IMR-90 (cell line): ENCODE results near the gene GCG. TPM values are rescaled to one million over a fixed set of nuclear protein-coding genes. Genes with fewer than 3 reads are reported as not detected.

Experiments
- ATAC-seq: fragments of 200-7000 bp; cut with Tn5 transposase; 2 replicates; pipeline ENCODE4 v1.9.1; 2020; ENCODE audit warnings: low read depth, mild to moderate bottlenecking, moderate library complexity
- BruUV-seq: library from RNA; stranded (reverse); fragments of 400-500 nt; replicated peaks from 2 replicates; lab custom pipeline; 2021; lab: Mats Ljungman, UMichigan
- CTCF ChIA-PET: fragments of 300-600 bp; formaldehyde crosslinking; extraction: SDS; loops from one replicate; lab custom pipeline; 2021; ENCODE audit warnings: antibody characterized with exemption; lab: Yijun Ruan, JAX
- POLR2A ChIA-PET: fragments of 300-600 bp; sonication (Branson Sonifier 250); formaldehyde crosslinking; loops from one replicate; lab custom pipeline; 2022; ENCODE audit warnings: antibody characterized with exemption; ENCODE audit not compliant: unreplicated experiment; lab: Charles Lee
- DNase-seq: peaks from one replicate; pipeline ENCODE4 v3.0.0; 2013
- H2AFZ ChIP-seq: replicated peaks from 2 replicates; pipeline ENCODE3; 2013; ENCODE audit warnings: low read length, mild to moderate bottlenecking; ENCODE audit not compliant: poor library complexity
- H2AK5ac ChIP-seq: 2 replicates; pipeline ENCODE4 v1.6.1; 2013; ENCODE audit warnings: low read depth, low read length, inconsistent platforms
- H2AK9ac ChIP-seq: replicated peaks from 2 replicates; pipeline ENCODE3; 2013; ENCODE audit warnings: mild to moderate bottlenecking, low read depth, low read length, moderate library complexity; ENCODE audit not compliant: poor library complexity
- H2BK120ac ChIP-seq: 2 replicates; pipeline ENCODE4 v1.6.1; 2013; ENCODE audit warnings: low read depth, low read length, inconsistent platforms
- H2BK15ac ChIP-seq: 3 replicates; pipeline ENCODE4 v1.6.1; 2013; ENCODE audit warnings: low read depth, low read length, inconsistent platforms
- H2BK20ac ChIP-seq: 2 replicates; pipeline ENCODE4 v1.6.1; 2013; ENCODE audit warnings: low read depth, mild to moderate bottlenecking, inconsistent platforms, low read length, moderate library complexity
- H2BK5ac ChIP-seq: 2 replicates; pipeline ENCODE4 v1.6.1; 2013; ENCODE audit warnings: mild to moderate bottlenecking, low read depth, low read length, inconsistent platforms; ENCODE audit not compliant: poor library complexity, severe bottlenecking
- H3K14ac ChIP-seq: replicated peaks from 2 replicates; pipeline ENCODE4 v1.6.1; 2013; ENCODE audit warnings: low read depth, low read length, inconsistent platforms
- H3K18ac ChIP-seq: 2 replicates; pipeline ENCODE4 v1.6.1; 2013; ENCODE audit warnings: low read depth, low read length, control low read depth
- H3K23ac ChIP-seq: 2 replicates; pipeline ENCODE4 v1.6.1; 2013; ENCODE audit warnings: low read depth, low read length, inconsistent platforms
- H3K27ac ChIP-seq: 2 replicates; pipeline ENCODE4 v1.5.1; 2013; ENCODE audit warnings: mild to moderate bottlenecking, control low read depth, low read length; ENCODE audit not compliant: insufficient read depth
- H3K27me3 ChIP-seq: 2 replicates; pipeline ENCODE4 v1.6.1; 2013; ENCODE audit warnings: low read length; ENCODE audit not compliant: control insufficient read depth, insufficient read depth
- H3K36me3 ChIP-seq: 2 replicates; pipeline ENCODE4 v1.6.1; 2013; ENCODE audit warnings: low read length, mixed read lengths; ENCODE audit not compliant: control insufficient read depth, insufficient read depth
- H3K4ac ChIP-seq: 2 replicates; pipeline ENCODE4 v1.6.1; 2013; ENCODE audit warnings: low read depth, low read length, inconsistent platforms
- H3K4me1 ChIP-seq: 2 replicates; pipeline ENCODE4 v1.6.1; 2013; ENCODE audit warnings: low read length, mixed read lengths; ENCODE audit not compliant: control insufficient read depth, insufficient read depth
- H3K4me2 ChIP-seq: 2 replicates; pipeline ENCODE4 v1.6.1; 2013; ENCODE audit warnings: low read depth, mild to moderate bottlenecking, control low read depth, low read length, moderate library complexity
- H3K4me3 ChIP-seq: 2 replicates; pipeline ENCODE4 v1.5.1; 2013; ENCODE audit warnings: low read depth, mild to moderate bottlenecking, control low read depth, low read length, moderate library complexity; ENCODE audit not compliant: insufficient read depth
- H3K56ac ChIP-seq: 2 replicates; pipeline ENCODE4 v1.6.1; 2013; ENCODE audit warnings: low read length, inconsistent platforms; ENCODE audit not compliant: insufficient read depth; ENCODE audit errors: extremely low read depth
- H3K79me1 ChIP-seq, 2 experiments: 2 replicates each; pipeline ENCODE4 v1.6.1; 2013; ENCODE audit warnings: low read length in 2 of 2, inconsistent platforms in 1 of 2, low read depth in 1 of 2
- H3K9ac ChIP-seq: 2 replicates; pipeline ENCODE4 v1.6.1; 2013; ENCODE audit warnings: low read depth, low read length, control low read depth
- H3K9me1 ChIP-seq: 2 replicates; pipeline ENCODE4 v1.6.1; 2013; ENCODE audit warnings: low read length, inconsistent platforms; ENCODE audit not compliant: insufficient read depth
- H3K9me3 ChIP-seq: 2 replicates; pipeline ENCODE4 v1.6.1; 2013; ENCODE audit warnings: low read length; ENCODE audit not compliant: control insufficient read depth, insufficient read depth
- H4K20me1 ChIP-seq: 2 replicates; pipeline ENCODE4 v1.6.1; 2013; ENCODE audit warnings: low read length, inconsistent platforms; ENCODE audit not compliant: insufficient read depth
- H4K5ac ChIP-seq: 2 replicates; pipeline ENCODE4 v1.6.1; 2013; ENCODE audit warnings: mild to moderate bottlenecking, low read depth, low read length, control low read depth
- H4K8ac ChIP-seq, 2 experiments: 2 replicates each; pipeline ENCODE4 v1.6.1; 2013; ENCODE audit warnings: low read depth in 2 of 2, low read length in 2 of 2, control low read depth in 1 of 2, inconsistent platforms in 1 of 2
- H4K91ac ChIP-seq: 2 replicates; pipeline ENCODE4 v1.6.1; 2013; ENCODE audit warnings: low read depth, low read length, inconsistent platforms; ENCODE audit not compliant: insufficient read depth
- BHLHE40 ChIP-seq: fragments of 150-350 bp; IDR thresholded peaks from 2 replicates; pipeline ENCODE4 v1.6.1; 2016; ENCODE audit warnings: mild to moderate bottlenecking, low read depth, low read length
- CEBPB ChIP-seq: IDR thresholded peaks from 2 replicates; pipeline ENCODE4 v1.6.1; 2012; ENCODE audit warnings: low read depth, low read length, improper control_type of control experiment
- CTCF ChIP-seq: conservative IDR thresholded peaks from 2 replicates; pipeline ENCODE4 v1.5.1; 2012; ENCODE audit warnings: mild to moderate bottlenecking, low read depth, low read length, improper control_type of control experiment
- FOS ChIP-seq: fragments of 150-350 bp; IDR thresholded peaks from 2 replicates; pipeline ENCODE4 v1.6.1; 2016; ENCODE audit warnings: low read depth, low read length
- MXI1 ChIP-seq: IDR thresholded peaks from 2 replicates; pipeline ENCODE4 v1.6.1; 2012; ENCODE audit warnings: low read depth, mild to moderate bottlenecking, low read length, moderate library complexity, borderline replicate concordance
- NFE2L2 ChIP-seq: fragments of 150-350 bp; IDR thresholded peaks from 2 replicates; pipeline ENCODE4 v1.6.1; 2016; ENCODE audit warnings: low read depth, mild to moderate bottlenecking, low read length
- RCOR1 ChIP-seq: IDR thresholded peaks from 2 replicates; pipeline ENCODE4 v1.6.1; 2012; ENCODE audit warnings: mild to moderate bottlenecking, low read length, improper control_type of control experiment; ENCODE audit not compliant: insufficient replicate concordance
- SMC3 ChIP-seq: fragments of 150-350 bp; IDR thresholded peaks from 2 replicates; pipeline ENCODE4 v1.6.1; 2016; ENCODE audit warnings: low read depth, mild to moderate bottlenecking, antibody characterized with exemption, low read length, moderate library complexity
- WGBS, 2 experiments: methylation state at CpG; one replicate each; pipeline versions ENCODE4 v1.1.5 to v1.1.7; 2013; ENCODE audit warnings: missing lambda C conversion rate in 2 of 2; ENCODE audit not compliant: insufficient read length in 1 of 2; ENCODE audit errors: extremely low coverage in 2 of 2; 5-methylcytosine and 5-hydroxymethylcytosine counted together
- dilution Hi-C: fragments of 300-500 bp; cut with HindIII; formaldehyde crosslinking; loops from one replicate; pipeline ENCODE4 v1.14.3; 2018; ENCODE audit warnings: low sequenced_read_pairs; ENCODE audit not compliant: unreplicated experiment
- in situ Hi-C: fragments of 300-500 bp; cut with MboI; formaldehyde crosslinking; loops from 3 replicates; pipeline ENCODE4 v1.14.3; 2019; ENCODE audit warnings: low sequenced_read_pairs, inconsistent platforms, mixed read lengths
- intact Hi-C: fragments of 100-400 bp; cut with micrococcal nuclease; formaldehyde crosslinking; loops from 2 replicates; pipeline ENCODE4 v1.10.0; 2022
- polyA plus RNA-seq, 3 experiments: library from polyadenylated mRNA; depleted of rRNA; stranded (reverse); fragments of >200 nt; gene quantifications; 2 replicates each; pipeline ENCODE4 v1.2.3, GENCODE V29; 2012; ENCODE audit warnings: low replicate concordance in 1 of 3
- total RNA-seq: library from RNA; depleted of rRNA; stranded (reverse); fragments of >200 nt; gene quantifications from 2 replicates; pipeline ENCODE4 v1.2.3, GENCODE V29; 2012

GCG gene
- total and polyA plus RNA-seq, 2 of the 4 experiments (the other 2 are of a cell fraction) = not detected

GRCh38 chr2:162113088-162113775 is 38.8 kb downstream of the GCG start:
- no peak overlapping the region for H3K23ac ChIP-seq
- H3K4ac ChIP-seq = no peak overlapping the region
- no peaks in the 10 kb centered on the region for H3K27me3 ChIP-seq
- peaks cover 9% of the 10 kb centered on the region for H3K4me1 ChIP-seq
- BruUV-seq = no TSS peak
- H3K79me1 ChIP-seq = no peaks in the 10 kb centered on the region
- H4K20me1 ChIP-seq = no peaks in the 10 kb centered on the region
- peak overlapping the region; percentile 32; the same call in 1 of the 2 replicates for H2BK120ac ChIP-seq
- intact Hi-C loops = no loop called here
- ATAC-seq = no peak
- peaks cover 5% of the 10 kb centered on the region for H3K9me3 ChIP-seq
- no peaks in the 10 kb centered on the region for H3K36me3 ChIP-seq
- no peak overlapping the region for H3K9ac ChIP-seq
- peak overlapping the region; percentile 7; the same call in 1 of the 2 replicates for H3K4me2 ChIP-seq
- H2AK5ac ChIP-seq = no peak overlapping the region
- H3K56ac ChIP-seq = no peak overlapping the region
- no peak overlapping the region for H2AK9ac ChIP-seq
- in situ Hi-C loops = no loop called here
- H2AFZ ChIP-seq = no peak overlapping the region
- no peak overlapping the region for H4K91ac ChIP-seq
- CTCF ChIA-PET = interaction anchor here (1.7 kb wide), 1 partner anchor 167 kb away, joined by 5 read pairs; no protein-coding TSS in a partner anchor
- H2BK20ac ChIP-seq = 0 out of 2 replicates have a peak overlapping the region, but pooled peaks have one; percentile 28
- no peak overlapping the region for H3K14ac ChIP-seq
- H3K4me3 ChIP-seq = no peak overlapping the region
- peak; percentile 7 for DNase-seq
- H4K5ac ChIP-seq = no peak overlapping the region
- no peak overlapping the region for H2BK15ac ChIP-seq
- no peaks in the 10 kb centered on the region for H3K9me1 ChIP-seq
- no peak overlapping the region for H4K8ac ChIP-seq
- POLR2A ChIA-PET = no interaction called here
- TF ChIP-seq FOS (no peak), MXI1 (no peak), CEBPB (peak; percentile 34; the same call in 1 of the 2 replicates), SMC3 (no peak), RCOR1 (no peak), BHLHE40 (no peak), NFE2L2 (no peak), CTCF (no peak)
- dilution Hi-C loops = no loop called here
- H3K27ac ChIP-seq = no peak overlapping the region
- 33% methylated on average over 1 of the region's 3 CpGs; no CpG with 5 or more reads in 1 of the 2 experiments for WGBS, 2 experiments
- H3K18ac ChIP-seq = no peak overlapping the region
- no peak overlapping the region for H2BK5ac ChIP-seq
